K562 (cell line): Measurements from ENCODE around the gene SH3BP4. TPM values are rescaled to one million over a fixed set of nuclear protein-coding genes. Genes with fewer than 3 reads are reported as not detected.

ENCODE experiments used
- ATAC-seq: fragments of 200-7000 bp; cut with Tn5 transposase; 3 replicates; pipeline ENCODE4 v1.9.1; 2020; ENCODE audit warnings: moderate library complexity
- BruUV-seq: library from RNA; stranded (reverse); fragments of 400-500 nt; replicated peaks from 2 replicates; lab custom pipeline; 2021; lab: Mats Ljungman, UMichigan
- CTCF ChIA-PET: fragments of 300-600 bp; formaldehyde crosslinking; extraction: SDS; loops from one replicate; lab custom pipeline; 2021; ENCODE audit warnings: low intra/inter-chr PET ratio; lab: Yijun Ruan, JAX
- POLR2A ChIA-PET: fragments of 300-600, 350-650 bp; sonication (Branson Sonifier 250); formaldehyde crosslinking; extraction: SDS; loops from one replicate; lab custom pipeline; 2021; ENCODE audit warnings: antibody characterized with exemption, inconsistent platforms; lab: Yijun Ruan, JAX
- DNase-seq, 4 experiments: peaks; one replicate each; pipeline versions ENCODE4 v3.0.0 to v3.0.0-alpha.2; 2011 to 2018; ENCODE audit warnings: low spot score in 3 of 4, mixed read lengths in 3 of 4; ENCODE audit errors: extremely low read depth in 1 of 4
- FAIRE-seq: peaks from 2 replicates; lab custom pipeline; 2011; peaks lifted over from hg19 to GRCh38; lab: Jason Lieb, UNC
- H2AFZ ChIP-seq: 2 replicates; pipeline ENCODE4 v1.6.0; 2011; ENCODE audit warnings: low read depth, low read length, control low read depth, inconsistent platforms
- H3K27ac ChIP-seq: fragments of 200-600 bp; 3 replicates; pipeline ENCODE4 v1.8.0; 2011; ENCODE audit warnings: low read depth, mild to moderate bottlenecking, control low read depth, inconsistent platforms, low read length, moderate library complexity, mixed read lengths; ENCODE audit errors: extremely low read depth
- H3K27me3 ChIP-seq, 2 experiments: fragments of 300-600 bp in 1 of 2; 2 replicates in 1 of 2; 3 replicates in 1 of 2; pipeline versions ENCODE4 v1.6.0 to v1.8.0; 2011; ENCODE audit warnings: inconsistent platforms in 2 of 2, low read length in 2 of 2, mild to moderate bottlenecking in 1 of 2, mixed read lengths in 1 of 2, moderate library complexity in 1 of 2; ENCODE audit not compliant: control insufficient read depth in 2 of 2, insufficient read depth in 2 of 2
- H3K36me3 ChIP-seq: fragments of 300-600 bp; 3 replicates; pipeline ENCODE4 v1.8.0; 2011; ENCODE audit warnings: mild to moderate bottlenecking, low read length, inconsistent platforms; ENCODE audit not compliant: control insufficient read depth, insufficient read depth
- H3K4me1 ChIP-seq, 2 experiments: fragments of 200-600 bp in 1 of 2; replicated peaks in 1 of 2; 2 replicates in 1 of 2; 3 replicates in 1 of 2; pipeline versions ENCODE4 v1.5.1 to v1.8.0; 2011; ENCODE audit warnings: inconsistent platforms in 2 of 2, low read length in 2 of 2, mild to moderate bottlenecking in 1 of 2, mixed read lengths in 1 of 2, moderate library complexity in 1 of 2; ENCODE audit not compliant: control insufficient read depth in 2 of 2, insufficient read depth in 2 of 2
- H3K4me2 ChIP-seq: 2 replicates; pipeline ENCODE4 v1.6.1; 2011; ENCODE audit warnings: low read length, control low read depth, inconsistent platforms, mixed read lengths; ENCODE audit not compliant: insufficient read depth
- H3K4me3 ChIP-seq: fragments of 200-600 bp; sonication (generic), shearing (Covaris generic); 2 replicates; pipeline ENCODE4 v1.5.1; 2016; ENCODE audit warnings: control low read depth, inconsistent platforms
- H3K79me2 ChIP-seq: fragments of 200-600 bp; 3 replicates; pipeline ENCODE4 v1.8.0; 2011; ENCODE audit warnings: low read length, inconsistent platforms; ENCODE audit not compliant: control insufficient read depth, insufficient read depth
- H3K9ac ChIP-seq, 2 experiments: 2 replicates each; pipeline versions ENCODE4 v1.6.0 to v1.6.1; 2011; ENCODE audit warnings: low read depth in 2 of 2, low read length in 2 of 2, control low read depth in 1 of 2, inconsistent platforms in 1 of 2, mild to moderate bottlenecking in 1 of 2, mixed read lengths in 1 of 2; ENCODE audit not compliant: insufficient read depth in 1 of 2
- H3K9me1 ChIP-seq: one replicate; pipeline ENCODE4 v1.6.0; 2011; ENCODE audit warnings: inconsistent platforms, mild to moderate bottlenecking, low read length, moderate library complexity; ENCODE audit not compliant: control insufficient read depth, insufficient read depth
- H3K9me3 ChIP-seq: replicated peaks from 2 replicates; pipeline ENCODE4 v1.5.1; 2011; ENCODE audit warnings: low read depth, low read length, inconsistent platforms; ENCODE audit not compliant: control insufficient read depth, insufficient read depth
- H4K20me1 ChIP-seq: replicated peaks from 2 replicates; pipeline ENCODE4 v1.6.1; 2011; ENCODE audit warnings: low read length, inconsistent platforms, mixed read lengths; ENCODE audit not compliant: control insufficient read depth, insufficient read depth
- ARID1B ChIP-seq: fragments of 450-650 bp; IDR thresholded peaks from 2 replicates; pipeline ENCODE4 v1.6.1; 2016; ENCODE audit warnings: antibody characterized with exemption, mild to moderate bottlenecking, inconsistent platforms
- ARID3A ChIP-seq: IDR thresholded peaks from 2 replicates; pipeline ENCODE4 v1.6.1; 2012; ENCODE audit warnings: low read depth, low read length, improper control_type of control experiment, borderline replicate concordance
- CEBPG ChIP-seq, 3 experiments: fragments of 200-800 bp in 1 of 3; sonication (Bioruptor generic) in 1 of 3; sonication (generic) in 1 of 3; formaldehyde crosslinking in 1 of 3; IDR thresholded peaks in 2 of 3; conservative IDR thresholded peaks in 1 of 3; 2 replicates each; pipeline versions ENCODE4 v1.6.1 to v1.8.0; 2016 to 2022; ENCODE audit warnings: missing compliant biosample characterization in 2 of 3, missing genetic modification characterization in 2 of 3, mild to moderate bottlenecking in 1 of 3, missing genetic modification reagents in 1 of 3
- CTBP1 ChIP-seq: fragments of 450-650 bp; IDR thresholded peaks from 2 replicates; pipeline ENCODE4 v1.6.1; 2016; ENCODE audit warnings: borderline replicate concordance
- FOSL1 ChIP-seq: fragments of 200-800 bp; sonication (Bioruptor generic); conservative IDR thresholded peaks from 2 replicates; pipeline ENCODE4 v1.6.1; 2016; ENCODE audit warnings: missing genetic modification characterization, missing compliant biosample characterization
- GTF2E2 ChIP-seq: fragments of 200-800 bp; sonication (Bioruptor generic); IDR thresholded peaks from 2 replicates; pipeline ENCODE4 v1.6.1; 2016; ENCODE audit warnings: missing genetic modification characterization, missing compliant biosample characterization
- IRF9 ChIP-seq: fragments of 450-650 bp; IDR thresholded peaks from 2 replicates; pipeline ENCODE4 v1.6.1; 2016; ENCODE audit warnings: missing biosample characterization, missing genetic modification characterization
- NR2F6 ChIP-seq: fragments of 450-650 bp; formaldehyde crosslinking; IDR thresholded peaks from 2 replicates; pipeline ENCODE4 v1.4.0; 2020; ENCODE audit warnings: mild to moderate bottlenecking
- SAFB ChIP-seq: fragments of 200-400 bp; formaldehyde crosslinking; IDR thresholded peaks from 2 replicates; pipeline ENCODE4 v1.6.1; 2017; ENCODE audit warnings: low read depth, low read length, borderline replicate concordance
- SMAD1 ChIP-seq: fragments of 150-350 bp; IDR thresholded peaks from 2 replicates; pipeline ENCODE4 v1.6.1; 2014; ENCODE audit warnings: low read length, low read depth; ENCODE audit not compliant: partially characterized antibody
- ZFP30 ChIP-seq: fragments of 250-450 bp; sonication (Bioruptor Pico); IDR thresholded peaks from 2 replicates; pipeline ENCODE4 v1.8.0; 2022; ENCODE audit warnings: moderate library complexity, mild to moderate bottlenecking, inconsistent platforms, borderline replicate concordance
- ZNF696 ChIP-seq: fragments of 250-450 bp; sonication (Bioruptor Pico); conservative IDR thresholded peaks from 2 replicates; pipeline ENCODE4 v1.4.0; 2020; ENCODE audit warnings: mild to moderate bottlenecking, moderate library complexity
- WGBS: fragments of 100-300 bp; shearing (Covaris generic); methylation state at CpG from one replicate; pipeline ENCODE4 v1.1.6; 2016; ENCODE audit warnings: low coverage, mixed read lengths; ENCODE audit not compliant: insufficient coverage; ENCODE audit errors: missing lambda C conversion rate; 5-methylcytosine and 5-hydroxymethylcytosine counted together
- in situ Hi-C: fragments of 300-500 bp; cut with MboI; formaldehyde crosslinking; loops from 4 replicates; pipeline ENCODE4 v1.15.0; 2018; ENCODE audit warnings: inconsistent platforms, mixed read lengths
- intact Hi-C: fragments of 100-400 bp; cut with micrococcal nuclease; formaldehyde crosslinking; loops from 2 replicates; pipeline ENCODE4 v1.14.2; 2022
- polyA plus RNA-seq, 8 experiments: library from polyadenylated mRNA; depleted of rRNA in 4 of 8; stranded (reverse) in 5 of 8; unstranded in 3 of 8; fragments of >200 nt; fragmentation: Nextera tagmentation in 2 of 8; fragmentation: Illumina TruSeq in 1 of 8; extraction: Ambion mirVana in 2 of 8; extraction: Trizol in 1 of 8; gene quantifications; 2 replicates each; pipeline versions ENCODE4 v1.2.1 to v1.2.3, GENCODE V29; 2011 to 2014; ENCODE audit warnings: inconsistent platforms in 1 of 8, missing spikeins in 1 of 8
- total RNA-seq, 7 experiments: library from RNA; depleted of rRNA in 6 of 7; stranded (reverse); fragments of >200 nt in 6 of 7; fragmentation: Illumina TruSeq in 2 of 7; extraction: Trizol in 2 of 7; gene quantifications; 2 replicates each; pipeline versions ENCODE4 v1.2.1 to v1.2.3, GENCODE V29; 2011 to 2021; ENCODE audit warnings: low replicate concordance in 1 of 7
- TF ChIP-seq, protein P1 (sequence below), 2 experiments: fragments of 450-650 bp; IDR thresholded peaks; 2 replicates each; pipeline ENCODE4 v1.6.1; 2016

SH3BP4 gene
- total and polyA plus RNA-seq, 9 of the 15 experiments (the other 6 are each of a cell fraction or from before 2014, with no cell fraction given) = 0.03 to 0.28 (median 0.27) TPM; not detected in 6

DNA sequence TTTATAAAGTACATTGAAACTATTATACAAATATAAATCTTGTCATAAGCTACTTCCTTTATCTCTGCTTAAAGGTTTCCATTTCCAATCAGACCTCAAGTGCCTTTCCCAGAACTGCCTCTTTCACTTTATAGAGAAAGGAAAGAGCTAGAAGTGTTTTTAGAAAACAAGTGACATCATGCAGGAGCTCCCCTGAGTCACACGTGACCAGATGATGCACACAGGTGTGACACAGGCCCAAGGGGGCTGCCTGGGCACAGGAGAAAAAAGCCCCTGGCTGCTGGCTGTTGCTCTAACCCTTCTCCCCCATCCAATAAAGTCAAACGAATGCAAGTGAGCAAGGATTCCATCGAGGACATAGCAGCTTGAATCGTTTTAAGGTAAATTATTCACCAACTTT is 21.4 kb upstream of the SH3BP4 start:
- 0% methylated on average over 4 of the region's 4 CpGs for WGBS
- Histone ChIP-seq H3K9ac (no peak overlapping the region), H3K36me3 (no peaks in the 10 kb centered on the region), H3K27me3 (peaks cover 0 to 20% of the 10 kb centered on the region in 2 experiments; a peak in 2 of 5 replicates), H3K4me3 (no peak overlapping the region), H3K9me1 (no peaks in the 10 kb centered on the region), H3K27ac (no peak overlapping the region), H2AFZ (no peak overlapping the region), H3K9me3 (no peaks in the 10 kb centered on the region), H3K4me1 (no peaks in the 10 kb centered on the region), H3K4me2 (no peak overlapping the region), H3K79me2 (no peaks in the 10 kb centered on the region), H4K20me1 (no peaks in the 10 kb centered on the region)
- intact Hi-C loops (no loop called here), in situ Hi-C loops (no loop called here)
- BruUV-seq = no TSS peak
- ATAC-seq (no peak), DNase-seq (no peak), FAIRE-seq (no peak)
- ChIA-PET POLR2A (no interaction called here), CTCF (no interaction called here)
- no peak for TF ChIP-seq CEBPG (CRISPR knock-in tag; IDR thresholded peaks at IDR 0.05)
- no peak for TF ChIP-seq CEBPG (tag; conservative IDR thresholded peaks at IDR 0.05 in 1 of 2, IDR thresholded peaks at IDR 0.05 in 1 of 2)
- TF ChIP-seq IRF9 (tag) = no peak
- TF ChIP-seq CTBP1 = no peak
- TF ChIP-seq ARID1B = no peak
- no peak for TF ChIP-seq ZFP30 (CRISPR knock-in tag)
- no peak for TF ChIP-seq NR2F6 (CRISPR knock-in tag)
- TF ChIP-seq SAFB = no peak
- TF ChIP-seq GTF2E2 = no peak
- TF ChIP-seq ZNF696 (CRISPR knock-in tag) = no peak
- TF ChIP-seq, protein P1, sequence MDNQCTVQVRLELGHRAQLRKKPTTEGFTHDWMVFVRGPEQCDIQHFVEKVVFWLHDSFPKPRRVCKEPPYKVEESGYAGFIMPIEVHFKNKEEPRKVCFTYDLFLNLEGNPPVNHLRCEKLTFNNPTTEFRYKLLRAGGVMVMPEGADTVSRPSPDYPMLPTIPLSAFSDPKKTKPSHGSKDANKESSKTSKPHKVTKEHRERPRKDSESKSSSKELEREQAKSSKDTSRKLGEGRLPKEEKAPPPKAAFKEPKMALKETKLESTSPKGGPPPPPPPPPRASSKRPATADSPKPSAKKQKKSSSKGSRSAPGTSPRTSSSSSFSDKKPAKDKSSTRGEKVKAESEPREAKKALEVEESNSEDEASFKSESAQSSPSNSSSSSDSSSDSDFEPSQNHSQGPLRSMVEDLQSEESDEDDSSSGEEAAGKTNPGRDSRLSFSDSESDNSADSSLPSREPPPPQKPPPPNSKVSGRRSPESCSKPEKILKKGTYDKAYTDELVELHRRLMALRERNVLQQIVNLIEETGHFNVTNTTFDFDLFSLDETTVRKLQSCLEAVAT (IDR thresholded peaks at IDR 0.05) = no peak
- TF ChIP-seq SMAD1 = no peak
- no peak for TF ChIP-seq ARID3A
- TF ChIP-seq FOSL1 = no peak
